Caco-2 (cell line): ENCODE data around the gene HIKESHI. TPM values are rescaled to one million over a fixed set of nuclear protein-coding genes. Genes with fewer than 3 reads are reported as not detected.

Experiments used
- BruUV-seq: library from RNA; stranded (reverse); fragments of 400-500 nt; replicated peaks from 2 replicates; lab custom pipeline; 2021; lab: Mats Ljungman, UMichigan
- CTCF ChIA-PET: fragments of 300-600 bp; sonication (Branson Sonifier 250); formaldehyde crosslinking; loops from one replicate; lab custom pipeline; 2022; ENCODE audit warnings: antibody characterized with exemption; lab: Charles Lee
- POLR2A ChIA-PET: fragments of 300-600 bp; sonication (Branson Sonifier 250); formaldehyde crosslinking; loops from one replicate; lab custom pipeline; 2022; ENCODE audit warnings: antibody characterized with exemption; lab: Charles Lee
- DNase-seq, 2 experiments: peaks; one replicate each; pipeline versions ENCODE4 v3.0.0 to v3.0.0-alpha.2; 2020 to 2022
- H3K27me3 ChIP-seq: replicated peaks from 2 replicates; pipeline ENCODE4 v1.6.0; 2011; ENCODE audit warnings: low read length; ENCODE audit not compliant: control insufficient read depth, insufficient read depth
- H3K36me3 ChIP-seq: 2 replicates; pipeline ENCODE4 v1.5.1; 2011; ENCODE audit warnings: low read length; ENCODE audit not compliant: control insufficient read depth, insufficient read depth
- H3K4me1 ChIP-seq: fragments of 250-450 bp; sonication (Bioruptor Pico); 2 replicates; pipeline ENCODE4 v1.5.1; 2020; ENCODE audit warnings: mild to moderate bottlenecking
- H3K4me3 ChIP-seq: 2 replicates; pipeline ENCODE4 v1.5.1; 2011; ENCODE audit warnings: low read depth, mild to moderate bottlenecking, control low read depth, low read length
- H3K9me3 ChIP-seq: fragments of 250-450 bp; sonication (Bioruptor Pico); 2 replicates; pipeline ENCODE4 v1.5.1; 2020; ENCODE audit warnings: mild to moderate bottlenecking, moderate library complexity
- H3K27ac Mint-ChIP-seq: one replicate; pipeline ENCODE4 v1.8.0; 2022; ENCODE audit warnings: mixed read lengths; ENCODE audit not compliant: unreplicated experiment
- H3K27me3 Mint-ChIP-seq: one replicate; pipeline ENCODE4 v1.8.0; 2022; ENCODE audit warnings: mixed read lengths; ENCODE audit not compliant: insufficient read depth, unreplicated experiment
- H3K36me3 Mint-ChIP-seq: one replicate; pipeline ENCODE4 v1.8.0; 2022; ENCODE audit warnings: mild to moderate bottlenecking, mixed read lengths; ENCODE audit not compliant: insufficient read depth, unreplicated experiment
- H3K4me1 Mint-ChIP-seq: one replicate; pipeline ENCODE4 v1.8.0; 2022; ENCODE audit warnings: low read depth, mixed read lengths; ENCODE audit not compliant: unreplicated experiment
- H3K4me3 Mint-ChIP-seq: one replicate; pipeline ENCODE4 v1.8.0; 2022; ENCODE audit warnings: mild to moderate bottlenecking, moderate library complexity, mixed read lengths; ENCODE audit not compliant: unreplicated experiment
- H3K9me3 Mint-ChIP-seq: one replicate; pipeline ENCODE4 v1.8.0; 2022; ENCODE audit warnings: mixed read lengths; ENCODE audit not compliant: unreplicated experiment
- intact Hi-C: fragments of 100-400 bp; cut with micrococcal nuclease; formaldehyde crosslinking; loops from one replicate; pipeline ENCODE4 v1.10.0; 2022; ENCODE audit not compliant: unreplicated experiment
- total RNA-seq: library from RNA; stranded (reverse); gene quantifications from 2 replicates; pipeline ENCODE4 v1.2.3, GENCODE V29; 2022
- TF ChIP-seq, protein P1 (sequence below), 2 experiments: fragments of 200-600 bp in 1 of 2; IDR thresholded peaks; 1 replicate in 1 of 2; 2 replicates in 1 of 2; pipeline versions ENCODE4 v1.5.1 to v1.8.0; 2011 to 2022; ENCODE audit warnings: antibody characterized with exemption in 1 of 2, control low read depth in 1 of 2, inconsistent platforms in 1 of 2, low read depth in 1 of 2, low read length in 1 of 2, mild to moderate bottlenecking in 1 of 2, moderate library complexity in 1 of 2; ENCODE audit not compliant: insufficient read depth in 1 of 2, severe bottlenecking in 1 of 2, unreplicated experiment in 1 of 2

The HIKESHI gene
- total RNA-seq, 1 experiment from 2014 or later, result 82.0 TPM

DNA sequence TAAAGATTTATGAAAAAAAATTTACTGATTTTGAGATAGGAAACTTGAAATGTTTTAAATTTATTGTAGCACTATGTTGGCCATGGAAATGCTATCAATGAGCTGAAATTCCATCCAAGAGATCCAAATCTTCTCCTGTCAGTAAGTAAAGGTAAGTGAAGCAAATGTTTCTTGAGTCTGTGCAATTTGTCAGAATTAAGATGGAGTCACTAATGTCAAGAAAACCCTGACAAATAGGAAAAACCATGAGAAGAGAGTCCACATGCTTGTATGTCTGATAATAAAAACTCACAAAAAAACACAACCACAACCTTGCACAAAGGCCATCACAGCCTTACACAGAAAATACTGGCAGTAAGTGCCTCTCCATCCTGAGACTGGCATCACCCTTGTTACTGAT lies 44.6 kb upstream of the HIKESHI start:
- Mint-ChIP-seq H3K9me3 (no peaks in the 10 kb centered on the region), H3K36me3 (peaks cover 80% of the 10 kb centered on the region), H3K4me1 (no peaks in the 10 kb centered on the region), H3K27ac (no peak overlapping the region), H3K4me3 (no peak overlapping the region), H3K27me3 (no peaks in the 10 kb centered on the region)
- BruUV-seq, result TSS peak; percentile 1
- ChIA-PET CTCF (interaction anchor here (0.6 kb wide), 1 partner anchor 11 kb away, joined by 3 read pairs; no protein-coding TSS in a partner anchor), POLR2A (no interaction called here)
- intact Hi-C loops, result no loop called here
- Histone ChIP-seq H3K27me3 (no peaks in the 10 kb centered on the region), H3K36me3 (peaks cover 5% of the 10 kb centered on the region), H3K9me3 (no peaks in the 10 kb centered on the region), H3K4me3 (no peak overlapping the region), H3K4me1 (no peaks in the 10 kb centered on the region)
- TF ChIP-seq, protein P1, sequence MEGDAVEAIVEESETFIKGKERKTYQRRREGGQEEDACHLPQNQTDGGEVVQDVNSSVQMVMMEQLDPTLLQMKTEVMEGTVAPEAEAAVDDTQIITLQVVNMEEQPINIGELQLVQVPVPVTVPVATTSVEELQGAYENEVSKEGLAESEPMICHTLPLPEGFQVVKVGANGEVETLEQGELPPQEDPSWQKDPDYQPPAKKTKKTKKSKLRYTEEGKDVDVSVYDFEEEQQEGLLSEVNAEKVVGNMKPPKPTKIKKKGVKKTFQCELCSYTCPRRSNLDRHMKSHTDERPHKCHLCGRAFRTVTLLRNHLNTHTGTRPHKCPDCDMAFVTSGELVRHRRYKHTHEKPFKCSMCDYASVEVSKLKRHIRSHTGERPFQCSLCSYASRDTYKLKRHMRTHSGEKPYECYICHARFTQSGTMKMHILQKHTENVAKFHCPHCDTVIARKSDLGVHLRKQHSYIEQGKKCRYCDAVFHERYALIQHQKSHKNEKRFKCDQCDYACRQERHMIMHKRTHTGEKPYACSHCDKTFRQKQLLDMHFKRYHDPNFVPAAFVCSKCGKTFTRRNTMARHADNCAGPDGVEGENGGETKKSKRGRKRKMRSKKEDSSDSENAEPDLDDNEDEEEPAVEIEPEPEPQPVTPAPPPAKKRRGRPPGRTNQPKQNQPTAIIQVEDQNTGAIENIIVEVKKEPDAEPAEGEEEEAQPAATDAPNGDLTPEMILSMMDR (IDR thresholded peaks at IDR 0.05; ENCODE audit: insufficient read depth in 1 of 2, low read depth in 1 of 2, low read length in 1 of 2, severe bottlenecking in 1 of 2, unreplicated experiment in 1 of 2), result no peak
- no peak for DNase-seq

DNA sequence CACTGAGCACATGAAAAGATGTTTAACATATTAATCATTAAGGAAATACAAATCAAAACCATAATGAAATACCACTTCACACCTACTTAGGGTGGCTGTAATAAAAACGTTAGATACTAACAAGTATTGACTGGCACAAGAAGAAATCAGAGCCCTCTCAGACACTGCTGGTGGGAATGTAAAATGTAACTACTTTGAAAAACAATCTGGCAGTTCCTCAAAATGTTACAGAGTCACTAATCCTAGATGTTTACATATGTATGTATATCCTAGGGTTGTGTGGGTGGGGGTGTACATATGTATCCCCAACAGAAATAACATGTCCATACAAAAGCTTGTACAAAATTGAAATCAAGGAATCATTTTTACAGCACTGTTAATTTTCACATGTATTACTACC lies 42.3 kb upstream of the HIKESHI start:
- POLR2A ChIA-PET, result no interaction called here
- no peaks in the 10 kb centered on the region for H3K27me3 Mint-ChIP-seq
- BruUV-seq, result no TSS peak
- Histone ChIP-seq H3K4me3 (no peak overlapping the region), H3K4me1 (no peaks in the 10 kb centered on the region), H3K9me3 (no peaks in the 10 kb centered on the region), H3K36me3 (peaks cover 3% of the 10 kb centered on the region), H3K27me3 (no peaks in the 10 kb centered on the region)
- no peaks in the 10 kb centered on the region for H3K4me1 Mint-ChIP-seq
- H3K27ac Mint-ChIP-seq, result no peak overlapping the region
- H3K36me3 Mint-ChIP-seq, result peaks cover 86% of the 10 kb centered on the region
- H3K4me3 Mint-ChIP-seq, result no peak overlapping the region
- intact Hi-C loops, result no loop called here
- H3K9me3 Mint-ChIP-seq, result no peaks in the 10 kb centered on the region
- CTCF ChIA-PET, result interaction anchor here (1.2 kb wide), 1 partner anchor 31 kb away, joined by 3 read pairs; no protein-coding TSS in a partner anchor
- TF ChIP-seq, protein P1 (IDR thresholded peaks at IDR 0.05; ENCODE audit: insufficient read depth in 1 of 2, low read depth in 1 of 2, low read length in 1 of 2, severe bottlenecking in 1 of 2, unreplicated experiment in 1 of 2), result no peak
- no peak for DNase-seq

DNA sequence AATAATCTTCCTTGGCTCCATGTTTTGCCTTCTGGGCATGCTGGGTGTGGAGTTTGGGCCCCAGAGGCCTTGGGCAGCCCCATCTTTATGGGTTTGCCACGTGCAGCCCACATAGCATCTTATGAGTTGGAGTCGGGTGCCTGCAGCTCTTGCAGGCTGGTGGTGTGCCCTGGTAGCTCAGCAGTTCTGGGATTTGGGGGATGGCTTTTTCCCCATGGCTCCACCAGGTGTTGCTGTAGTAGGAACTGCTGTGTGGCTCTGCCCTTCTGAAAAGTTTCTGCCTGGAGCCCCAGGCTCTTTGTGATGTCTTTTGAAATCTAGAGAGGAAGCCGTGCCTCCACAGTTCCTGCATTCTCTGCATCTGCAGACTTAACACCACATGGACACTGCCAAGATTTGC lies 40.7 kb upstream of the HIKESHI start:
- Mint-ChIP-seq H3K27me3 (no peaks in the 10 kb centered on the region), H3K36me3 (peaks cover 78% of the 10 kb centered on the region), H3K4me1 (no peaks in the 10 kb centered on the region), H3K4me3 (no peak overlapping the region), H3K27ac (no peak overlapping the region), H3K9me3 (no peaks in the 10 kb centered on the region)
- no peak for DNase-seq
- BruUV-seq, result no TSS peak
- no peaks in the 10 kb centered on the region for H3K27me3 ChIP-seq
- POLR2A ChIA-PET, result no interaction called here
- H3K36me3 ChIP-seq, result peaks cover 3% of the 10 kb centered on the region
- H3K9me3 ChIP-seq, result no peaks in the 10 kb centered on the region
- TF ChIP-seq, protein P1 (IDR thresholded peaks at IDR 0.05; ENCODE audit: insufficient read depth in 1 of 2, low read depth in 1 of 2, low read length in 1 of 2, severe bottlenecking in 1 of 2, unreplicated experiment in 1 of 2), result no peak
- intact Hi-C loops, result no loop called here
- no peaks in the 10 kb centered on the region for H3K4me1 ChIP-seq
- CTCF ChIA-PET, result interaction anchor here (1.0 kb wide), 1 partner anchor 31 kb away, joined by 3 read pairs; no protein-coding TSS in a partner anchor
- H3K4me3 ChIP-seq, result no peak overlapping the region
